BJ (cell line): Measurements from ENCODE around the gene CD36. TPM values are rescaled to one million over a fixed set of nuclear protein-coding genes. Genes with fewer than 3 reads are reported as not detected.
A peak's percentile ranks its signal among the peaks of the same experiment; 100 is the strongest.

Source experiments
- CTCF ChIA-PET: fragments of 350-600 bp; formaldehyde crosslinking; extraction: SDS; loops from one replicate; lab custom pipeline; 2021; ENCODE audit warnings: antibody characterized with exemption, inconsistent platforms; lab: Yijun Ruan, JAX
- POLR2A ChIA-PET: fragments of 300-600 bp; sonication (Branson Sonifier 250); formaldehyde crosslinking; extraction: SDS; loops from one replicate; lab custom pipeline; 2021; ENCODE audit warnings: antibody characterized with exemption; lab: Charles Lee
- DNase-seq: peaks from one replicate; pipeline ENCODE4 v3.0.0-alpha.2; 2011; ENCODE audit warnings: low read depth
- H3K27me3 ChIP-seq: 2 replicates; pipeline ENCODE4 v1.6.0; 2011; ENCODE audit warnings: low read length; ENCODE audit not compliant: control insufficient read depth, insufficient read depth
- H3K36me3 ChIP-seq: 2 replicates; pipeline ENCODE4 v1.5.1; 2011; ENCODE audit warnings: low read length; ENCODE audit not compliant: control insufficient read depth, insufficient read depth
- H3K4me3 ChIP-seq: 2 replicates; pipeline ENCODE4 v1.5.1; 2011; ENCODE audit warnings: low read depth, mild to moderate bottlenecking, control low read depth, low read length
- polyA plus RNA-seq: library from polyadenylated mRNA; depleted of rRNA; stranded (reverse); fragments of >200 nt; gene quantifications from 2 replicates; pipeline ENCODE4 v1.2.3, GENCODE V29; 2011
- TF ChIP-seq, protein P1 (sequence below): IDR thresholded peaks from 2 replicates; pipeline ENCODE4 v1.5.1; 2011; ENCODE audit warnings: low read depth, mild to moderate bottlenecking, control low read depth, inconsistent platforms, low read length, moderate library complexity; ENCODE audit not compliant: insufficient read depth

The CD36 gene
- polyA plus RNA-seq, 1 experiment: 0.34 TPM

DNA sequence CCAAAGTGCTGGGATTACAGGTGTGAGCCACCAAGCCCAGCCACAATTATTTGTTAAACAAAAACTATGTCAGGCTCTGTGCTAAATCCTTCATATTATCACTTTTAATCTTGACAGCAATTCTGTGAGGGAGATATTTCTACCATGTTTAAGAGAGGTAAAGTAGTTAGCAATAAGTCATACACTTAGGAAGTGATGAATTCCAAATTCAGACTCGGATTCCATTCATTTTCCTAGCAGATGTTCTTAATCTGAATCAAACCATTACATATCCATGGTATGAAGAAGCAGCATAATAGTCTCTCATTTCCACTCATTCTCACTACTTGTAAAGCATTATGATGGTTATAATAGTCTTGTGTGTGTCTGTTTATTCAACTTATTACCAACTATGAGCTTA, 2.9 kb upstream of the CD36 start:
- Histone ChIP-seq H3K4me3 (no peak overlapping the region), H3K36me3 (no peaks in the 10 kb centered on the region), H3K27me3 (no peaks in the 10 kb centered on the region)
- TF ChIP-seq, protein P1, sequence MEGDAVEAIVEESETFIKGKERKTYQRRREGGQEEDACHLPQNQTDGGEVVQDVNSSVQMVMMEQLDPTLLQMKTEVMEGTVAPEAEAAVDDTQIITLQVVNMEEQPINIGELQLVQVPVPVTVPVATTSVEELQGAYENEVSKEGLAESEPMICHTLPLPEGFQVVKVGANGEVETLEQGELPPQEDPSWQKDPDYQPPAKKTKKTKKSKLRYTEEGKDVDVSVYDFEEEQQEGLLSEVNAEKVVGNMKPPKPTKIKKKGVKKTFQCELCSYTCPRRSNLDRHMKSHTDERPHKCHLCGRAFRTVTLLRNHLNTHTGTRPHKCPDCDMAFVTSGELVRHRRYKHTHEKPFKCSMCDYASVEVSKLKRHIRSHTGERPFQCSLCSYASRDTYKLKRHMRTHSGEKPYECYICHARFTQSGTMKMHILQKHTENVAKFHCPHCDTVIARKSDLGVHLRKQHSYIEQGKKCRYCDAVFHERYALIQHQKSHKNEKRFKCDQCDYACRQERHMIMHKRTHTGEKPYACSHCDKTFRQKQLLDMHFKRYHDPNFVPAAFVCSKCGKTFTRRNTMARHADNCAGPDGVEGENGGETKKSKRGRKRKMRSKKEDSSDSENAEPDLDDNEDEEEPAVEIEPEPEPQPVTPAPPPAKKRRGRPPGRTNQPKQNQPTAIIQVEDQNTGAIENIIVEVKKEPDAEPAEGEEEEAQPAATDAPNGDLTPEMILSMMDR: no peak
- ChIA-PET POLR2A (no interaction called here), CTCF (interaction anchor here (1.5 kb wide), 1 partner anchor 23 kb away, joined by 4 read pairs; no protein-coding TSS in a partner anchor)
- DNase-seq: peak; percentile 62

DNA sequence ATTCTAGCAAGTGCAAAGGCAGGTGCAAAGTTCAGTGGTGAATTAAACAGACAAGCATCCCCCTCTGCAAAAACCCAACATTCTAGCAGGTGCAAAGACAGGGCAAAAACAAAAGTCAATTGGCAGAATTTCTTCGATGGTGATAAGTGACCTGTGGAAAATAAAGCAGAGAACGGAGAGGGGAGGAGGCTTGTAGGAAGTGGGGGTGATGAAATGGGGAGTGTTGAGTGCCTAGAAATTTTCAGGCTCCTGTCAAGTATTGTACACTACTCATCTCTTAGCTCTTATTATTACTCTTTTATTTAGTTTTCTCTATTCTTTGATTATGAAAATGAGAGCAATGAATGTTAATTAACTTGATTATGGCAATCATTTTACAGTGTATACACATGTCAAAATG, 2.4 kb upstream of the CD36 start:
- TF ChIP-seq, protein P1: no peak
- DNase-seq: no peak
- POLR2A ChIA-PET: no interaction called here
- Histone ChIP-seq H3K4me3 (no peak overlapping the region), H3K36me3 (no peaks in the 10 kb centered on the region), H3K27me3 (no peaks in the 10 kb centered on the region)
- CTCF ChIA-PET: interaction anchor here (1.0 to 1.5 kb wide), 2 partner anchors 21 to 23 kb away, joined by 3 to 4 read pairs; no protein-coding TSS in a partner anchor

DNA sequence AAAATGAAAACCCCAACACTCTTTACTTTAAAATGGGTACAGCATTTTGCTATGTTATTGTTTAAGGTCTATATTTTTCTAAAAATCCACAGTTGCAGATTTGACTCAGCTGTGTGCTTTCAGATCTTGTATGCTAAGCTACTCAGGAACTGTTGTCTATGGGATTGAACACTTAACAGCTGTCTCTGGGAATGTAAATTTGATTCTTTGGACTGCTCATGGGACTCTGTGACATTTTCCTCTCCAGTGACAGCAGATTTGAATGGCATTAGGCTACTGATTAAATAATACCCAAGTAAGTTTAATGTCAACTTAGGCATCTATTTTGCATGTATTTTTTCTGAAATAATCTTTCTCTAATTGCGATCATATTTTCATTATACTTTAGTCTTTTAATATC, 1.7 kb upstream of the CD36 start:
- Histone ChIP-seq H3K36me3 (no peaks in the 10 kb centered on the region), H3K27me3 (no peaks in the 10 kb centered on the region), H3K4me3 (no peak overlapping the region)
- TF ChIP-seq, protein P1: no peak
- DNase-seq: no peak
- POLR2A ChIA-PET: no interaction called here
- CTCF ChIA-PET: interaction anchor here (1.0 to 1.5 kb wide), 2 partner anchors 22 kb away, joined by 3 to 4 read pairs; no protein-coding TSS in a partner anchor

DNA sequence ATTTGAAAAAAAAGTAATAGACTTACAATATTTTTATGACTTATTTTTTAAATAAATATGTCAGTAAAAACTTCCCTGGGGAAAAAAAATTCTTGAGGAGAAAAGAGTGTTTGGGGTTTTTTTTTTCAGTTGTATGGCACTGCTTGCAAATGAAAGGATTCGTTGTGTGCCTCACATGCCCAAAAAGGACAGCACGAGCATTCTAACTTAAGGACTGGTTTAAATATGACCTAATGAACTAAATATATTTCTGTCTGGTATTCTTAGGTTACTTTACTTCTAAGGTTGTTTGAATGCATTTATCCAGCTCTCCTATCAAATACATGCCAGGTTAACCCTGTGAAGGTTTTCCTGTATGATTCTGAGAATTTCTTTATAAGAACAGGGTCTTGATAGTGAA, 988 bp upstream of the CD36 start:
- H3K4me3 ChIP-seq: no peak overlapping the region
- H3K36me3 ChIP-seq: no peaks in the 10 kb centered on the region
- ChIA-PET POLR2A (no interaction called here), CTCF (no interaction called here)
- H3K27me3 ChIP-seq: no peaks in the 10 kb centered on the region
- no peak for DNase-seq
- TF ChIP-seq, protein P1: no peak

DNA sequence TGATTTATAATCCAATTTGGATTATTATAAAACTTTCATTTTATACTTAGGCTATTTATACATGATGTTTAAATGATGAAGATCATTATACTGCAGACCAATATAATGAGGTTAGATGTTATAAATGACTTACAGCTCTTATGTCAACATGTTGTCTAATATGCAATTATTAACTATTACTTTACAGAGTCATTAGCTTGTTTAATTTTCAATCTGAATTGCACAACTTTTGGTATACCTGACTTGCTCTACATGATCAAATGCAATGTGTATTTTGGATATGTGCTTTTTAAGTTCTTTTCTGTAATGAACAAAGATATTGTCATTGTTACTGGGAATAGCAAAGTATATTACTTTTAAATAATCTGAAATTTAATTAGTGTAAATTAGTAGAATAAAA, 569 bp downstream of the CD36 start:
- no peaks in the 10 kb centered on the region for H3K36me3 ChIP-seq
- no peak overlapping the region for H3K4me3 ChIP-seq
- DNase-seq: no peak
- no peaks in the 10 kb centered on the region for H3K27me3 ChIP-seq
- TF ChIP-seq, protein P1: no peak
- ChIA-PET CTCF (no interaction called here), POLR2A (no interaction called here)
